Activated T-cell treated with anti-CD3 and anti-CD28 coated beads for 24 hours (primary cell): Measurements from ENCODE around the gene PCLAF.
"Not testable (repeated sequence)": the region's sequence is repeated elsewhere in the genome, so short reads cannot be mapped to it uniquely, and the experiment has no call there.

Source experiments
- DNase-seq: peaks from one replicate; pipeline ENCODE4 v3.0.0-alpha.2; 2020; ENCODE audit warnings: low read depth

Gene PCLAF

GRCh38 chr15:64361259-64361658 lies 20.0 kb downstream of the PCLAF start:
- no peak for DNase-seq

- no peak for DNase-seq
These were observed 24.6 kb downstream of the PCLAF start for GRCh38 chr15:64356710-64357040.

GRCh38 chr15:64355944-64356709 lies 25.1 kb downstream of the PCLAF start, which contains the start of gene CSNK1G1:
Gene CSNK1G1 (minus strand): TSS chr15:64356173. CDS start chr15:64300499, 55,674 bp downstream.
- peak; percentile 90 for DNase-seq

GRCh38 chr15:64355348-64355943 lies 25.8 kb downstream of the PCLAF start:
- DNase-seq = peak; percentile 20

GRCh38 chr15:64354688-64355344 lies 26.4 kb downstream of the PCLAF start:
- DNase-seq = no peak

GRCh38 chr15:64351265-64351664 lies 30.0 kb downstream of the PCLAF start:
- DNase-seq = no peak

- DNase-seq = no peak
These were observed 31.9 kb downstream of the PCLAF start for GRCh38 chr15:64349375-64349774.

GRCh38 chr15:64348455-64348854 lies 32.8 kb downstream of the PCLAF start:
- DNase-seq = no peak

- not testable (repeated sequence) for DNase-seq
These were observed 35.0 kb downstream of the PCLAF start for GRCh38 chr15:64346242-64346641.

- no peak for DNase-seq
These were observed 36.5 kb downstream of the PCLAF start for GRCh38 chr15:64344651-64345294.

GRCh38 chr15:64343841-64344240 lies 37.4 kb downstream of the PCLAF start:
- no peak for DNase-seq

- no peak for DNase-seq
These were observed 38.0 kb downstream of the PCLAF start for GRCh38 chr15:64343222-64343621.

GRCh38 chr15:64341961-64342360 lies 39.3 kb downstream of the PCLAF start:
- DNase-seq = no peak

GRCh38 chr15:64340355-64340754 lies 40.9 kb downstream of the PCLAF start:
- no peak for DNase-seq

- DNase-seq = no peak
These were observed 43.5 kb downstream of the PCLAF start for GRCh38 chr15:64337761-64338160.

- peak; percentile 11 for DNase-seq
These were observed 47.0 kb downstream of the PCLAF start for GRCh38 chr15:64333986-64334929.

- no peak for DNase-seq
These were observed 47.7 kb downstream of the PCLAF start for GRCh38 chr15:64333516-64333915.

- DNase-seq = not testable (repeated sequence)
These were observed 49.6 kb downstream of the PCLAF start for GRCh38 chr15:64331668-64332067.

- DNase-seq = not testable (repeated sequence)
These were observed 54.3 kb downstream of the PCLAF start for GRCh38 chr15:64326975-64327374.

GRCh38 chr15:64326458-64326857 lies 54.8 kb downstream of the PCLAF start:
- not testable (repeated sequence) for DNase-seq

- no peak for DNase-seq
These were observed 56.9 kb downstream of the PCLAF start for GRCh38 chr15:64324165-64324877.
